GM12878 (cell line): ENCODE results near the gene C1QTNF1.

Experiments
- EZH2 ChIP-seq: IDR thresholded peaks from 2 replicates; pipeline ENCODE4 v1.6.1; 2012; ENCODE audit warnings: low read depth, mild to moderate bottlenecking, control low read depth, inconsistent platforms, low read length, borderline replicate concordance; ENCODE audit not compliant: control insufficient read depth
- FOXK2 ChIP-seq: fragments of 450-650 bp; IDR thresholded peaks from 2 replicates; pipeline ENCODE4 v1.6.1; 2017; ENCODE audit warnings: mild to moderate bottlenecking, moderate library complexity
- FOXM1 ChIP-seq: IDR thresholded peaks from 2 replicates; pipeline ENCODE4 v1.6.1; 2012; ENCODE audit warnings: low read depth, mild to moderate bottlenecking, inconsistent platforms, low read length, moderate library complexity
- POLR2AphosphoS5 ChIP-seq: IDR thresholded peaks from 2 replicates; pipeline ENCODE4 v1.6.1; 2011; ENCODE audit warnings: mild to moderate bottlenecking, low read length, inconsistent platforms
- YY1 ChIP-seq: IDR thresholded peaks from 2 replicates; pipeline ENCODE4 v1.6.1; 2011; ENCODE audit warnings: low read depth, mild to moderate bottlenecking, low read length
- TF ChIP-seq, protein P1 (sequence below), 3 experiments: IDR thresholded peaks in 2 of 3; conservative IDR thresholded peaks in 1 of 3; 2 replicates each; pipeline ENCODE4 v1.5.1; 2011; ENCODE audit warnings: low read depth in 3 of 3, low read length in 3 of 3, mild to moderate bottlenecking in 3 of 3, control low read depth in 2 of 3, moderate library complexity in 2 of 3, inconsistent platforms in 1 of 3, mixed read lengths in 1 of 3; ENCODE audit not compliant: control insufficient read depth in 2 of 3, insufficient read depth in 1 of 3; ENCODE audit errors: extremely low read depth in 1 of 3
- TF ChIP-seq, protein P2 (sequence below): IDR thresholded peaks from 2 replicates; pipeline ENCODE4 v1.6.1; 2012; ENCODE audit warnings: low read length, inconsistent platforms
- TF ChIP-seq, protein P3 (sequence below): fragments of 450-650 bp; formaldehyde crosslinking; IDR thresholded peaks from 2 replicates; pipeline ENCODE4 v1.5.0; 2022; ENCODE audit warnings: mild to moderate bottlenecking, missing genetic modification characterization

GRCh38 chr17:79051306-79051705, 27.3 kb downstream of the C1QTNF1 start:
- TF ChIP-seq, protein P1, sequence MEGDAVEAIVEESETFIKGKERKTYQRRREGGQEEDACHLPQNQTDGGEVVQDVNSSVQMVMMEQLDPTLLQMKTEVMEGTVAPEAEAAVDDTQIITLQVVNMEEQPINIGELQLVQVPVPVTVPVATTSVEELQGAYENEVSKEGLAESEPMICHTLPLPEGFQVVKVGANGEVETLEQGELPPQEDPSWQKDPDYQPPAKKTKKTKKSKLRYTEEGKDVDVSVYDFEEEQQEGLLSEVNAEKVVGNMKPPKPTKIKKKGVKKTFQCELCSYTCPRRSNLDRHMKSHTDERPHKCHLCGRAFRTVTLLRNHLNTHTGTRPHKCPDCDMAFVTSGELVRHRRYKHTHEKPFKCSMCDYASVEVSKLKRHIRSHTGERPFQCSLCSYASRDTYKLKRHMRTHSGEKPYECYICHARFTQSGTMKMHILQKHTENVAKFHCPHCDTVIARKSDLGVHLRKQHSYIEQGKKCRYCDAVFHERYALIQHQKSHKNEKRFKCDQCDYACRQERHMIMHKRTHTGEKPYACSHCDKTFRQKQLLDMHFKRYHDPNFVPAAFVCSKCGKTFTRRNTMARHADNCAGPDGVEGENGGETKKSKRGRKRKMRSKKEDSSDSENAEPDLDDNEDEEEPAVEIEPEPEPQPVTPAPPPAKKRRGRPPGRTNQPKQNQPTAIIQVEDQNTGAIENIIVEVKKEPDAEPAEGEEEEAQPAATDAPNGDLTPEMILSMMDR (IDR thresholded peaks at IDR 0.05 in 2 of 3, conservative IDR thresholded peaks at IDR 0.05 in 1 of 3; ENCODE audit: control insufficient read depth in 2 of 3, extremely low read depth in 1 of 3, insufficient read depth in 1 of 3, low read depth in 3 of 3, low read length in 3 of 3), result no peak
- TF ChIP-seq, protein P2, sequence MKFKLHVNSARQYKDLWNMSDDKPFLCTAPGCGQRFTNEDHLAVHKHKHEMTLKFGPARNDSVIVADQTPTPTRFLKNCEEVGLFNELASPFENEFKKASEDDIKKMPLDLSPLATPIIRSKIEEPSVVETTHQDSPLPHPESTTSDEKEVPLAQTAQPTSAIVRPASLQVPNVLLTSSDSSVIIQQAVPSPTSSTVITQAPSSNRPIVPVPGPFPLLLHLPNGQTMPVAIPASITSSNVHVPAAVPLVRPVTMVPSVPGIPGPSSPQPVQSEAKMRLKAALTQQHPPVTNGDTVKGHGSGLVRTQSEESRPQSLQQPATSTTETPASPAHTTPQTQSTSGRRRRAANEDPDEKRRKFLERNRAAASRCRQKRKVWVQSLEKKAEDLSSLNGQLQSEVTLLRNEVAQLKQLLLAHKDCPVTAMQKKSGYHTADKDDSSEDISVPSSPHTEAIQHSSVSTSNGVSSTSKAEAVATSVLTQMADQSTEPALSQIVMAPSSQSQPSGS, result no peak
- TF ChIP-seq POLR2AphosphoS5 (no peak), FOXM1 (no peak), FOXK2 (no peak), YY1 (no peak), EZH2 (no peak)
- TF ChIP-seq, protein P3, sequence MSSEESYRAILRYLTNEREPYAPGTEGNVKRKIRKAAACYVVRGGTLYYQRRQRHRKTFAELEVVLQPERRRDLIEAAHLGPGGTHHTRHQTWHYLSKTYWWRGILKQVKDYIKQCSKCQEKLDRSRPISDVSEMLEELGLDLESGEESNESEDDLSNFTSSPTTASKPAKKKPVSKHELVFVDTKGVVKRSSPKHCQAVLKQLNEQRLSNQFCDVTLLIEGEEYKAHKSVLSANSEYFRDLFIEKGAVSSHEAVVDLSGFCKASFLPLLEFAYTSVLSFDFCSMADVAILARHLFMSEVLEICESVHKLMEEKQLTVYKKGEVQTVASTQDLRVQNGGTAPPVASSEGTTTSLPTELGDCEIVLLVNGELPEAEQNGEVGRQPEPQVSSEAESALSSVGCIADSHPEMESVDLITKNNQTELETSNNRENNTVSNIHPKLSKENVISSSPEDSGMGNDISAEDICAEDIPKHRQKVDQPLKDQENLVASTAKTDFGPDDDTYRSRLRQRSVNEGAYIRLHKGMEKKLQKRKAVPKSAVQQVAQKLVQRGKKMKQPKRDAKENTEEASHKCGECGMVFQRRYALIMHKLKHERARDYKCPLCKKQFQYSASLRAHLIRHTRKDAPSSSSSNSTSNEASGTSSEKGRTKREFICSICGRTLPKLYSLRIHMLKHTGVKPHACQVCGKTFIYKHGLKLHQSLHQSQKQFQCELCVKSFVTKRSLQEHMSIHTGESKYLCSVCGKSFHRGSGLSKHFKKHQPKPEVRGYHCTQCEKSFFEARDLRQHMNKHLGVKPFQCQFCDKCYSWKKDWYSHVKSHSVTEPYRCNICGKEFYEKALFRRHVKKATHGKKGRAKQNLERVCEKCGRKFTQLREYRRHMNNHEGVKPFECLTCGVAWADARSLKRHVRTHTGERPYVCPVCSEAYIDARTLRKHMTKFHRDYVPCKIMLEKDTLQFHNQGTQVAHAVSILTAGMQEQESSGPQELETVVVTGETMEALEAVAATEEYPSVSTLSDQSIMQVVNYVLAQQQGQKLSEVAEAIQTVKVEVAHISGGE (CRISPR knock-in tag), result no peak
